ENCODE results near the gene ADGRB2. TPM values are rescaled to one million over a fixed set of nuclear protein-coding genes. Genes with fewer than 3 reads are reported as not detected.

Gene ADGRB2
- total RNA-seq, 4 donors from 2014 or later = 1.6 to 10.5 (median 4.1) TPM

DNA sequence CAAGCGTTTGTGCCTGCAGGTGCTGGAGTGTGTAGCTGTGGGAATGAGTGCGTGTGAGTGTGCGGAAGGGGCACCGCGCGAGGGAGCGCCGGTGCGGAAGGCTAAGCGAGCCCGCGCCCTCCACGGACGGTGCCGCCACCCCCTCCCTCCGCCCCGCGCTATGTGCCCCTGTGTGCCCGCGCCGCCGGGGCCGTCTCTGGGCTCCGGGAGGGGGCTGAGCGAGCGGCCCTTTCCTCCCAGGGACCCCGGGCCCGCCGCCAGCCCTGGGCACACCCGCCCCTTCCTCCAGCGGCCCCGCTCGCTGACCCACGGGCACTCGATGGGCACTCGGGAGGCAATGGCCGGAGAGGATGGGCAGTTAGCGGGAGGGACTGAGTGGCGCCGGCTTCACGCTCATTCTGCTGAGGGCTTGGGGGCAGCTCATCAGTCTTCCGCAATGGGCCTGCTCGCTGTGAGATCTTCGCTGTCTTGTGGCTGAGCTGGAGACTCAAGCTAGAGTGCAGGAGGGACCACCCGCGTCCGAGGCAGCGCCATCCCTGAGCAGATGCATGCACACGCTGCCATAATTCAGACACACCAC is 8.6 kb upstream of the ADGRB2 start:
- no peaks in the 10 kb centered on the region for H3K36me3 ChIP-seq
- WGBS, 2 donors = 13 to 38% methylated on average over 10 to 33 of the region's 49 CpGs
- peak overlapping the region in 3 of 4 donors; percentile 2 to 20 (median 16) for H3K4me3 ChIP-seq
- no peak overlapping the region for H3K27ac ChIP-seq
- TF ChIP-seq, protein P1, sequence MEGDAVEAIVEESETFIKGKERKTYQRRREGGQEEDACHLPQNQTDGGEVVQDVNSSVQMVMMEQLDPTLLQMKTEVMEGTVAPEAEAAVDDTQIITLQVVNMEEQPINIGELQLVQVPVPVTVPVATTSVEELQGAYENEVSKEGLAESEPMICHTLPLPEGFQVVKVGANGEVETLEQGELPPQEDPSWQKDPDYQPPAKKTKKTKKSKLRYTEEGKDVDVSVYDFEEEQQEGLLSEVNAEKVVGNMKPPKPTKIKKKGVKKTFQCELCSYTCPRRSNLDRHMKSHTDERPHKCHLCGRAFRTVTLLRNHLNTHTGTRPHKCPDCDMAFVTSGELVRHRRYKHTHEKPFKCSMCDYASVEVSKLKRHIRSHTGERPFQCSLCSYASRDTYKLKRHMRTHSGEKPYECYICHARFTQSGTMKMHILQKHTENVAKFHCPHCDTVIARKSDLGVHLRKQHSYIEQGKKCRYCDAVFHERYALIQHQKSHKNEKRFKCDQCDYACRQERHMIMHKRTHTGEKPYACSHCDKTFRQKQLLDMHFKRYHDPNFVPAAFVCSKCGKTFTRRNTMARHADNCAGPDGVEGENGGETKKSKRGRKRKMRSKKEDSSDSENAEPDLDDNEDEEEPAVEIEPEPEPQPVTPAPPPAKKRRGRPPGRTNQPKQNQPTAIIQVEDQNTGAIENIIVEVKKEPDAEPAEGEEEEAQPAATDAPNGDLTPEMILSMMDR (IDR thresholded peaks at IDR 0.05) = no peak
- TF ChIP-seq EP300 (IDR thresholded peaks at IDR 0.05) = no peak
- TF ChIP-seq POLR2A (IDR thresholded peaks at IDR 0.05) = no peak
- H3K4me1 ChIP-seq = peaks cover 0 to 16% (median 14%) of the 10 kb centered on the region in 4 donors
- no peaks in the 10 kb centered on the region for H3K9me3 ChIP-seq
- H3K27me3 ChIP-seq = peaks cover 0 to 68% of the 10 kb centered on the region in 2 donors
- DNase-seq (ENCODE audit: low spot score in 2 of 2) = no peak

DNA sequence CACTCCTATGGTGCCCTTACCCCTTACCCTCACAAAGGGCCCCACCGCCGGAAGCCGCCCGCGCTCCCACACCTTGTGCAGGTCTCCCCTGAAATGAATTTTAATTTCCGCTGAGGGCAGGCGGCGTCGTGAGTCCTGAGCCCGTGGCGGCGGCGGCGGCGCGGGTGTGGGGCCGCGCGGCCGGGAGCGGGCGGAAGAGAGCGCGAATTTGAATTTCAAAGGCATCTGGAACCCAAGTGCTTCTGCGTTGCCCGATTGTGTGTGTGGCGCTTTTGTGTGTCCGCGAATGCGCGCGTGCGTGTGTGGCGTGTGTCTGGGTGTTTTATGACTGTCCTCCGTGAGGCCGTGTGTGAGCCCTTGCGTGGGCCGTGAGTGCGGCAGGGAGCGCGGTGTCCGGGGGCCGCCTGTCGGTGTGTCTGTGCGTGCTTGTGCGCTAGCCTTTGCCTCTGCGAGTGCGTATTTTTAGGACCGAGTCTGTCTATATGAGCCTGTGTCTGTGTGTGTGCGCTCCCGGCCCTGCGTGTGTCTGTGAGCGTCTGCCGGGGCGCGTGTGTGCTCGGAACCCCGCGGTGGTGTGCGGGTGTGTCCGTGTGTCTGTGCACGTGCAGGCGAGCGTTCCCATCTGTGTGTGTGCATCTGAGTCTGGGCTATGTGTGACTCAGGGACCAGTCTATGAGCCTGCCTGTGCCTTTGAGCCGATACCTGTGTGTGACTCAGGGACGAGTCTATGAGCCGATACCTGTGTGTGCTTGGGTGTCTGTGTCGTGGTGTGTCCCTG is 7.9 kb upstream of the ADGRB2 start:
- DNase-seq (ENCODE audit: low spot score in 2 of 2) = no peak
- H3K4me3 ChIP-seq = peak overlapping the region in 3 of 4 donors; percentile 2 to 20 (median 13)
- H3K36me3 ChIP-seq = no peaks in the 10 kb centered on the region
- TF ChIP-seq EP300 (IDR thresholded peaks at IDR 0.05) (no peak), POLR2A (IDR thresholded peaks at IDR 0.05) (no peak)
- TF ChIP-seq, protein P1 (IDR thresholded peaks at IDR 0.05) = no peak
- H3K9me3 ChIP-seq = no peaks in the 10 kb centered on the region
- H3K27ac ChIP-seq = no peak overlapping the region
- peaks cover 0 to 64% of the 10 kb centered on the region in 2 donors for H3K27me3 ChIP-seq
- H3K4me1 ChIP-seq = peaks cover 0 to 16% (median 14%) of the 10 kb centered on the region in 4 donors
- 7% methylated on average over 21 to 56 of the region's 68 CpGs for WGBS, 2 donors

DNA sequence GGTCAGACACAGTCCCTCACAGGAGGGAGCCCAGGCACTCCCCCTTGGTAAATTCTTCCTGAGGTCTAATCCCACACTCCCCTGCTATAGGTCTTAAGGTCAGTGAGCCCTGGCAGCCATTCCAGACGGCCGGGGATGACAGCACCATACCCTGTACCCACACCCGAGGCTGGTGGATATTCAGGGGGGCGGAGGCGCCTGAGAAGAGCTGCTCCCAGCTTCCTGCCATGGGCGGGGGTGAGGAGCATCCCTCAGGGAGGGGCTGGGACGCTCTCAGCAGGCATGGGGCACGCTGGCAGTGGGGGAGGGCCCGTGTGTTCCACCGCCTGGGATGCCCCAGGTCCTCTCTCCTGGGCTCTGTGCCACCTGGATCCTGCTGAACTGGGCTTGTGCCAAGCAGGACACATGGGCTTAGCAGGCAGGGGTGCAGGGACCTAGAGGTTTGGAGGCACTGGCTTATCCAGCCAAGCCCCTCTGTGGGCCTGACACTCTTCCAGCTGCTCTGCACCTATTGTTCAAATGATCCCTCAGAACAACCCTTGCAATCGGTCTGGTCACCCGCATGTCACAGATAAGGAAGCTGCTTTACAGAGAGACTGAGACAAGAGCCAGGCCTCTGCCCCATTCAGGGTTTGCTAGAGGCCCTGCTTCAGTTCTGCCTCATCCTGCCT is 5.7 kb upstream of the ADGRB2 start:
- H3K36me3 ChIP-seq = no peaks in the 10 kb centered on the region
- no peaks in the 10 kb centered on the region for H3K9me3 ChIP-seq
- no peak for TF ChIP-seq POLR2A (IDR thresholded peaks at IDR 0.05)
- TF ChIP-seq, protein P1 (IDR thresholded peaks at IDR 0.05) = no peak
- no peak for TF ChIP-seq EP300 (IDR thresholded peaks at IDR 0.05)
- peak overlapping the region in 2 of 4 donors; percentile 28 to 45 for H3K27ac ChIP-seq
- H3K4me1 ChIP-seq = peaks cover 0 to 19% (median 14%) of the 10 kb centered on the region in 4 donors
- DNase-seq (ENCODE audit: low spot score in 2 of 2) = no peak
- WGBS, 2 donors = 56 to 69% methylated on average over 4 to 10 of the region's 12 CpGs
- no peak overlapping the region for H3K4me3 ChIP-seq
- peaks cover 0 to 45% of the 10 kb centered on the region in 2 donors for H3K27me3 ChIP-seq

DNA sequence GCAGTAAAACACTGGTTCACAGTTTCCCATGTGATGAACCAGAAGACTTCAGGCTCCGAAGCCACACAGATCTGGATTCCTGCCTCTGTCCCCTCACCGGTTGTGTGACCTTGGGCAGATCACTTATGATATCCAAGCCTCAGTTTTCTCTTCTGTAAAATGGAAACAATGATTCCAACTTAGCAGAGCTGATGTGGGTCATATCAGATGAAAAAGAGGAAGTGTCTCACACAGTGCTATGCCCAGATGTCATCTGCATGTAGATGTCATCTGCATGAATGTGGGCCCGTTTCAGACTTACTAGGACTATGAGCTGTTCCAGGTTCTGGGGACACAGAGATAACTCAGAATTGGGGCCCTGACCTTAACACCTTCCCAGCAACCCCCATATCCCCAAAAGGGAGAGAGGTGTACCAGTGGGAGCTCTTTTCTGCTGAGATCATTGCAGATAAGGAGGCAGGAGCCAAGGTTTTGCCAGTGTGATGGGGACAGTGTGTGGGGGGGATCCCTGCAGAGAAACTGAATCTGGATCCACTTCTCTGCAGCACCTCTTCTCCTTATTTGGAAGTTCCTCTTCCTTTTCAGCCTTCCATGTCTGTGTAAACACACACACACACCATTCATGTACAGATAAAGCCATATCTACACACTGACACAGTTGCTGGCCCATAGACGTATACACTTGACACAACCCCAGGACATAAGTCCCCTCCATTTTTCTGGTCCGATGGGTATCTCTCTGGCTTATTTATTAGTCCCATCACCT is 5.0 kb upstream of the ADGRB2 start:
- peaks cover 0 to 25% (median 16%) of the 10 kb centered on the region in 4 donors for H3K4me1 ChIP-seq
- peaks cover 0 to 43% of the 10 kb centered on the region in 2 donors for H3K27me3 ChIP-seq
- TF ChIP-seq EP300 (IDR thresholded peaks at IDR 0.05) (no peak), POLR2A (IDR thresholded peaks at IDR 0.05) (no peak)
- TF ChIP-seq, protein P1 (IDR thresholded peaks at IDR 0.05) = no peak
- 66 to 74% methylated on average over 5 of the region's 5 CpGs for WGBS, 2 donors
- no peak overlapping the region for H3K27ac ChIP-seq
- no peak for DNase-seq (ENCODE audit: low spot score in 2 of 2)
- no peaks in the 10 kb centered on the region for H3K9me3 ChIP-seq
- H3K36me3 ChIP-seq = no peaks in the 10 kb centered on the region
- no peak overlapping the region for H3K4me3 ChIP-seq
